Osteoblast (primary cell): ENCODE results near the gene P4HA2. TPM values are rescaled to one million over a fixed set of nuclear protein-coding genes. Genes with fewer than 3 reads are reported as not detected.

Source experiments
- DNase-seq: peaks from one replicate; pipeline ENCODE4 v3.0.0; 2011; ENCODE audit warnings: low spot score, mixed read lengths; ENCODE audit not compliant: insufficient read length; ENCODE audit errors: missing footprints
- H2AFZ ChIP-seq: 2 replicates; pipeline ENCODE4 v1.6.0; 2011; ENCODE audit warnings: mild to moderate bottlenecking, low read length
- H3K27ac ChIP-seq: 2 replicates; pipeline ENCODE4 v1.5.1; 2011; ENCODE audit warnings: mild to moderate bottlenecking, low read depth, low read length, moderate library complexity
- H3K27me3 ChIP-seq: 2 replicates; pipeline ENCODE4 v1.6.0; 2012; ENCODE audit warnings: mild to moderate bottlenecking, control low read depth, inconsistent platforms, low read length, moderate library complexity; ENCODE audit not compliant: insufficient read depth
- H3K36me3 ChIP-seq: 2 replicates; pipeline ENCODE4 v1.5.1; 2011; ENCODE audit warnings: mild to moderate bottlenecking, low read length, control low read depth, moderate library complexity; ENCODE audit not compliant: insufficient read depth
- H3K4me1 ChIP-seq: 2 replicates; pipeline ENCODE4 v1.5.1; 2011; ENCODE audit warnings: mild to moderate bottlenecking, low read length, control low read depth, moderate library complexity; ENCODE audit not compliant: insufficient read depth
- H3K4me2 ChIP-seq: 2 replicates; pipeline ENCODE4 v1.6.0; 2011; ENCODE audit warnings: mild to moderate bottlenecking, low read length; ENCODE audit not compliant: insufficient read depth
- H3K4me3 ChIP-seq: fragments of 200-600 bp; sonication (generic); 3 replicates; pipeline ENCODE4 v1.5.1; 2012; ENCODE audit warnings: mild to moderate bottlenecking, low read length, inconsistent platforms; ENCODE audit not compliant: insufficient read depth
- H3K79me2 ChIP-seq: 2 replicates; pipeline ENCODE4 v1.6.0; 2012; ENCODE audit warnings: mild to moderate bottlenecking, low read length, control low read depth, inconsistent platforms; ENCODE audit not compliant: insufficient read depth
- H3K9me3 ChIP-seq: 2 replicates; pipeline ENCODE4 v1.5.1; 2011; ENCODE audit warnings: low read depth, low read length, control low read depth
- H4K20me1 ChIP-seq: 2 replicates; pipeline ENCODE4 v1.6.0; 2012; ENCODE audit warnings: mild to moderate bottlenecking, low read length, control low read depth; ENCODE audit not compliant: insufficient read depth
- CTCF ChIP-seq: IDR thresholded peaks from 2 replicates; pipeline ENCODE4 v1.5.1; 2011; ENCODE audit warnings: mild to moderate bottlenecking, low read depth, low read length, moderate library complexity; ENCODE audit errors: extremely low read depth
- small RNA-seq: library from RNA; depleted of rRNA; stranded (forward); fragments of <200 nt; gene quantifications from one replicate; pipeline ENCODE3, GENCODE V24; 2012
- total RNA-seq: library from RNA; depleted of rRNA; stranded (reverse); fragments of >200 nt; gene quantifications from 2 replicates; pipeline ENCODE4 v1.2.3, GENCODE V29; 2012

Gene P4HA2
- total RNA-seq, 1 donor: 186 TPM

- H3K4me3 ChIP-seq: no peak overlapping the region
- H3K79me2 ChIP-seq: no peaks in the 10 kb centered on the region
- H2AFZ ChIP-seq: no peak overlapping the region
- DNase-seq: no peak
- no peak overlapping the region for H3K27ac ChIP-seq
- no peak overlapping the region for H3K4me2 ChIP-seq
- no peaks in the 10 kb centered on the region for H3K4me1 ChIP-seq
- H3K36me3 ChIP-seq: no peaks in the 10 kb centered on the region
- no peaks in the 10 kb centered on the region for H4K20me1 ChIP-seq
- no peak for TF ChIP-seq CTCF
- peaks cover 7% of the 10 kb centered on the region for H3K27me3 ChIP-seq
- peaks cover 7% of the 10 kb centered on the region for H3K9me3 ChIP-seq
Measured at GRCh38 chr5:132143148-132143547, 84.5 kb downstream of the P4HA2 start.

- no peaks in the 10 kb centered on the region for H3K36me3 ChIP-seq
- H3K79me2 ChIP-seq: no peaks in the 10 kb centered on the region
- no peak for TF ChIP-seq CTCF
- no peaks in the 10 kb centered on the region for H4K20me1 ChIP-seq
- H3K27ac ChIP-seq: no peak overlapping the region
- peaks cover under 1% of the 10 kb centered on the region for H3K27me3 ChIP-seq
- no peak overlapping the region for H2AFZ ChIP-seq
- no peak overlapping the region for H3K4me3 ChIP-seq
- H3K4me1 ChIP-seq: no peaks in the 10 kb centered on the region
- peaks cover 7% of the 10 kb centered on the region for H3K9me3 ChIP-seq
- no peak for DNase-seq
- H3K4me2 ChIP-seq: no peak overlapping the region
Measured at GRCh38 chr5:132142459-132142858, 85.2 kb downstream of the P4HA2 start.

Small RNA genes lying within 50 kb of the gene (small RNA-seq; reads per million reads assigned to genes)
- gene AC063976.4: not detected

Other genes starting within 250 kb of the P4HA2 start
- gene ACSL6, start 216.2 kb downstream of the P4HA2 start, total RNA-seq: not detected in 2 replicates
- gene IL3, start 167.2 kb downstream of the P4HA2 start, total RNA-seq: not detected in 2 replicates
- gene CSF2, start 154.1 kb downstream of the P4HA2 start, total RNA-seq: not detected in 2 replicates
- gene PDLIM4, start 29.8 kb upstream of the P4HA2 start, total RNA-seq: 47.7 and 67.7 TPM in 2 replicates
- 2.9 and 3.8 TPM in 2 replicates for gene SLC22A4, start 66.5 kb upstream of the P4HA2 start, total RNA-seq
- gene SLC22A5, start 141.9 kb upstream of the P4HA2 start, total RNA-seq: 3.8 and 5.4 TPM in 2 replicates